ENCODE measurements around the gene ROPN1L.

DNA sequence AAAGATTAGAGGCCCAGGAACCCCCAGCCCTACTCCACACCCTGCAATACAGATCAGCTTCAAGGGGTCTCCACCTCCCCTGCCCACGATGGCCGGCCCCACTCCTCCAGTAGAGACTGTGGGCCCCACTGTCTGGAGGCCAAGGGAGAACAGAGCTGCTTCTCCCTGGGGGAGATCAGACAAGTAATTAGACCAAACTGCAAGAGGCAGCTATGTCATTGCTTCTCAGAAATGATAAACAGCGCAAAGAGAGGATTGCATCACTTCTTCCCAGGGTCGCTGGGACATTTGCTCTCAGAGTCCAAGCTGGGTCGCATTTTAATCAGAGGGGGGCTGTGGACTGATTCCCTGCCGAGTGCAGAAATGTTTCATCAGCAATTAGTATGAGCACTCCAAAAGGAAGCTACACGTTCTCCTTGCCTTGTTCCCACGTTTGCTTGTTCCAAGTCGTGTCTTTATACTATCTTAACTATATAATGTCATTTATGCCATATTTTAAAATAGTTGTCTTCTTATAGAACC, 59.9 kb downstream of the ROPN1L start:
- TF ChIP-seq CTCF (IDR thresholded peaks at IDR 0.05; ENCODE audit: poor library complexity, severe bottlenecking), result no peak
- no peak for TF ChIP-seq RAD21 (conservative IDR thresholded peaks at IDR 0.05)
- no peak for TF ChIP-seq REST (IDR thresholded peaks at IDR 0.05; ENCODE audit: borderline replicate concordance)
- no peak for TF ChIP-seq EZH2 (IDR thresholded peaks at IDR 0.05; ENCODE audit: borderline replicate concordance, insufficient read depth, low read length, poor library complexity, severe bottlenecking)
- no peak for TF ChIP-seq TAF1 (IDR thresholded peaks at IDR 0.05; ENCODE audit: low read depth)
- no peak for TF ChIP-seq POLR2AphosphoS5 (IDR thresholded peaks at IDR 0.05)
- TF ChIP-seq SMC3 (conservative IDR thresholded peaks at IDR 0.05; ENCODE audit: poor library complexity), result no peak
- no peak for TF ChIP-seq MXI1 (conservative IDR thresholded peaks at IDR 0.05; ENCODE audit: poor library complexity, severe bottlenecking)
